ENCODE data around the gene EPB41L4B. TPM values are rescaled to one million over a fixed set of nuclear protein-coding genes. Genes with fewer than 3 reads are reported as not detected.

Gene EPB41L4B
- total and polyA plus RNA-seq, 4 donors, result 6.0 to 14.5 (median 12.2) TPM

DNA sequence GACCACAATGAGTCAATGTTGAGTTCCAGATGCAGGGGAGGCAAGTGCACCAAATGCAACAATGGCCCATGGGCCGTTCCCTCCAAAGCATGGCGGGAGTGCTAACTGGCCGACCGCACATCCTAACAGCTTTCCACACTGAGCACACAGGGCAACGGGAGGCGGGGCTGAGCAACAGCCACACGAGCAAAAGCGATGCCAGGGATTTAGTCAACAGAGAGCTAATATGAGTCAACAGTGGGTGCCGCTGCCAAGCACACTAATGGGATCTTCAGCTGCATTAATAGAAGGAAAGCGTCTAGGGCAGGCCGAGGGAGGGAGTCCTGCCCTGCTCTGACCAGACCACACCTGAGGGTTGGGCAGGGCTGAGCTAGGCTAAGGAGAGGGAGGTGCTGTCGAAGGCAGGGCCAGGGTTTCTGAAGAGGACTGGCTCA is 4.6 kb downstream of the EPB41L4B start:
- no peaks in the 10 kb centered on the region for H3K9me3 ChIP-seq (ENCODE audit: control insufficient read depth in 4 of 4, insufficient read depth in 3 of 4, low read length in 3 of 4)
- H3K36me3 ChIP-seq (ENCODE audit: control insufficient read depth in 4 of 4, insufficient read depth in 4 of 4, low read length in 4 of 4), result no peaks in the 10 kb centered on the region
- peak overlapping the region in 1 of 2 donors; percentile 26 for H3K27ac ChIP-seq (ENCODE audit: low read depth in 1 of 2, low read length in 1 of 2)
- H3K4me1 ChIP-seq (ENCODE audit: control insufficient read depth in 5 of 5, insufficient read depth in 5 of 5, low read length in 5 of 5), result peaks cover 0 to 9% (median 0%) of the 10 kb centered on the region in 5 donors
- no peak for TF ChIP-seq CTCF (IDR thresholded peaks at IDR 0.05; ENCODE audit: control extremely low read depth, extremely low read depth)
- DNase-seq (peak in 1 of 3 donors; percentile 15), ATAC-seq (ENCODE audit: insufficient read depth, low FRiP score) (peak; percentile 71)
- WGBS, 2 donors, result 54% methylated on average over 12 of the region's 12 CpGs
- no peak overlapping the region for H3K9ac ChIP-seq (ENCODE audit: insufficient read depth in 1 of 2, low read length in 2 of 2)
- H3K27me3 ChIP-seq (ENCODE audit: control insufficient read depth in 3 of 3, insufficient read depth in 3 of 3, low read length in 2 of 3), result peaks cover 0 to 23% (median 21%) of the 10 kb centered on the region in 3 donors
- H3K4me3 ChIP-seq, result no peak overlapping the region

DNA sequence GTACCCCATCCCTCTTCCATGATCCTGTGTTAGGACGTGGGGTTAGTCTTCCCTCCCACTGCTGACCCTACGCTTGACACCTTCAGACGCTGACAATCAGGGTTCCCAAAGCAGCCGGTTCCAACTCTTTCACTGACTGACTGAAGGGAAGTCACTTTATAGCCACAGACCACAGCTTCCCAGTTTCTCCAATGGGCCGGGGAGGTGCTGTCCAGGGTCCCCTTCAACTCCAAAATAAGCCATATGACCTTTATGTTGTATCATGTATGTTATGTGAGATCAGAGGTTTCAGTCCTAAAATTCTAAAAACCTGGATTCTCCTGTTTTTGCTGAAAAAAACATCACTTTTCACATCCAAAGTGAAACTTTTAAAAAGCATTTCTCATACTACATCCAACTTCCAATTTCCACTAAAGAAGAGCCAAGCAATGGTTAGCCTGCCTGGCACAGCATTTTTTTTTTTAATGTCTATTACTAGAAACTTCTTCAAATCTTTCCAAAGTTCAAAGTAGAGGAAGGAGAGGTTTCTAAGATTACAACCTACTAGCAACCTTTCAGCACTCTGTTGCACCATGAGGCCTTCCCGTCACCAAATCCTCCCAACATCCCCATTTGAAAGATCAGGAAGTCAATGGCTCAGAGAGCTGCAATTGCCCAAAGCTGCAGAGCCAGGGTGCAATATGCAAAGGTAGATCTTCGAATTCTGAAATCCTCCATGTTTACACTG is 5.2 kb downstream of the EPB41L4B start:
- Histone ChIP-seq H3K27ac (ENCODE audit: low read depth in 1 of 2, low read length in 1 of 2) (peak overlapping the region in 1 of 2 donors; percentile 26), H3K4me3 (no peak overlapping the region), H3K4me1 (ENCODE audit: control insufficient read depth in 5 of 5, insufficient read depth in 5 of 5, low read length in 5 of 5) (peaks cover 0 to 7% (median 0%) of the 10 kb centered on the region in 5 donors), H3K9me3 (ENCODE audit: control insufficient read depth in 4 of 4, insufficient read depth in 3 of 4, low read length in 3 of 4) (no peaks in the 10 kb centered on the region), H3K27me3 (ENCODE audit: control insufficient read depth in 3 of 3, insufficient read depth in 3 of 3, low read length in 2 of 3) (peaks cover 0 to 23% (median 21%) of the 10 kb centered on the region in 3 donors), H3K9ac (ENCODE audit: insufficient read depth in 1 of 2, low read length in 2 of 2) (no peak overlapping the region), H3K36me3 (ENCODE audit: control insufficient read depth in 4 of 4, insufficient read depth in 4 of 4, low read length in 4 of 4) (no peaks in the 10 kb centered on the region)
- no peak for TF ChIP-seq CTCF (IDR thresholded peaks at IDR 0.05; ENCODE audit: control extremely low read depth, extremely low read depth)
- DNase-seq (no peak), ATAC-seq (ENCODE audit: insufficient read depth, low FRiP score) (no peak)
- WGBS, 2 donors, result 19 to 50% methylated on average over 7 of the region's 7 CpGs

GRCh38 chr9:109314011-109314531 is 6.8 kb downstream of the EPB41L4B start:
- TF ChIP-seq CTCF (IDR thresholded peaks at IDR 0.05; ENCODE audit: control extremely low read depth, extremely low read depth), result no peak
- WGBS, 2 donors, result 39 to 51% methylated on average over 13 of the region's 13 CpGs
- Histone ChIP-seq H3K27ac (ENCODE audit: low read depth in 1 of 2, low read length in 1 of 2) (peak overlapping the region in 1 of 2 donors; percentile 64), H3K9me3 (ENCODE audit: control insufficient read depth in 4 of 4, insufficient read depth in 3 of 4, low read length in 3 of 4) (no peaks in the 10 kb centered on the region), H3K4me1 (ENCODE audit: control insufficient read depth in 5 of 5, insufficient read depth in 5 of 5, low read length in 5 of 5) (peaks cover 0 to 8% (median 2%) of the 10 kb centered on the region in 5 donors), H3K4me3 (no peak overlapping the region), H3K36me3 (ENCODE audit: control insufficient read depth in 4 of 4, insufficient read depth in 4 of 4, low read length in 4 of 4) (no peaks in the 10 kb centered on the region), H3K27me3 (ENCODE audit: control insufficient read depth in 3 of 3, insufficient read depth in 3 of 3, low read length in 2 of 3) (peaks cover 0 to 19% (median 17%) of the 10 kb centered on the region in 3 donors), H3K9ac (ENCODE audit: insufficient read depth in 1 of 2, low read length in 2 of 2) (no peak overlapping the region)
- DNase-seq, result peak; percentile 39 to 80 (median 65)
- ATAC-seq (ENCODE audit: insufficient read depth, low FRiP score), result no peak

Measured in lung (tissue), 12 donors.